IgD-negative memory B cell (primary cell): ENCODE results near the gene CD99L2. TPM values are rescaled to one million over a fixed set of nuclear protein-coding genes. Genes with fewer than 3 reads are reported as not detected.
"Not testable (repeated sequence)": the region's sequence is repeated elsewhere in the genome, so short reads cannot be mapped to it uniquely, and the experiment has no call there.

Experiments
- H3K27ac Mint-ChIP-seq, 3 donors: one replicate each; pipeline ENCODE4 v1.8.0; 2020 to 2022; ENCODE audit warnings: mild to moderate bottlenecking in 3 of 3, mixed read lengths in 3 of 3, moderate library complexity in 1 of 3
- H3K27me3 Mint-ChIP-seq: one replicate; pipeline ENCODE4 v1.8.0; 2021; ENCODE audit warnings: mixed read lengths
- H3K36me3 Mint-ChIP-seq: one replicate; pipeline ENCODE4 v1.8.0; 2020; ENCODE audit warnings: mild to moderate bottlenecking, mixed read lengths
- H3K4me1 Mint-ChIP-seq, 3 donors: one replicate each; pipeline ENCODE4 v1.8.0; 2020 to 2022; ENCODE audit warnings: mixed read lengths in 3 of 3, mild to moderate bottlenecking in 1 of 3
- H3K4me3 Mint-ChIP-seq, 4 donors: one replicate each; pipeline ENCODE4 v1.8.0; 2020 to 2022; ENCODE audit warnings: mild to moderate bottlenecking in 4 of 4, mixed read lengths in 4 of 4, moderate library complexity in 3 of 4
- H3K9me3 Mint-ChIP-seq, 3 donors: one replicate each; pipeline ENCODE4 v1.8.0; 2020 to 2021; ENCODE audit warnings: mixed read lengths in 3 of 3, mild to moderate bottlenecking in 1 of 3
- polyA plus RNA-seq: library from polyadenylated mRNA; unstranded; fragments of 300-500 nt; fragmentation: Illumina TruSeq; gene quantifications from one replicate; pipeline ENCODE4 v1.2.3, GENCODE V29; 2021

Gene CD99L2
- polyA plus RNA-seq, 1 donor from 2014 or later, result 8.9 TPM

DNA sequence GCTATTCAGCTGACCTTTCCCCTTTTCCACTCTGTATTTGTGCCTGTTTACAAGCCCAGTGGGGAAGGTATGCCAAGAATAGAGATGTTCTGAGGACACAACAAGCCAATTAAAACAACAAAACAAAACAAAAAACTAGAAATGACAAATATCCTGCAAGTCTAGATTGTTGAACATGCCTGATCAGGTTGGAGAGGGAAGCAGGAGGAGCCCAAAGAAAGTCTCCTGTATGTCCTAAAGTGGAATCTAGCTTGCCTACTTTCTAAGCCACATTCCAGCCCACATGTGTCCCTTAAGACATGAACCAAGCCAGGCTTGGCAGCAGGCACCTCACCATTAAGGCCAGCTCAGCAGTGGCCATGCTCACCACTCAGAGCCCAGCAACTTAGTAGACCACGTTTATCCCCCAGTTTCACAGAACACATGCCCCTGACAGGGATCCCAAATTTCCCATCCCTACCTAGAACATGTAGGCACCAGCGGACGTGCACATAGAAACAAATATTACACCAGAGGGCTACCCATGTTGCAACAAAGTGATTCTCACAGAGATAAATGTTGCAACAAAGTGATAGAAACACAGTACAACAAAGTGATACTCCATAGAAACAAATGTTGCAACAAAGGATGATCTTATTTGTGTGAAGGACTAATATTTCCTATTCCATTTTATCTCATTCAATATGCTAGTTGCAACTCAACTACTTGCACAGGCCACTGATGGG lies 48.3 kb downstream of the CD99L2 start:
- Mint-ChIP-seq H3K27me3 (peaks cover 2% of the 10 kb centered on the region), H3K9me3 (no peaks in the 10 kb centered on the region), H3K27ac (no peak overlapping the region), H3K36me3 (peaks cover 7% of the 10 kb centered on the region), H3K4me3 (peak overlapping the region in 1 of 4 donors; percentile 23), H3K4me1 (peaks cover 0 to 2% (median 1%) of the 10 kb centered on the region in 3 donors)

GRCh38 chrX:150849486-150849885 lies 49.0 kb downstream of the CD99L2 start:
- peaks cover 2% of the 10 kb centered on the region for H3K27me3 Mint-ChIP-seq
- peaks cover 0 to 2% (median 1%) of the 10 kb centered on the region in 3 donors for H3K4me1 Mint-ChIP-seq
- no peak overlapping the region for H3K27ac Mint-ChIP-seq
- H3K36me3 Mint-ChIP-seq, result peaks cover 7% of the 10 kb centered on the region
- no peaks in the 10 kb centered on the region for H3K9me3 Mint-ChIP-seq
- peak overlapping the region in 1 of 4 donors; percentile 65 for H3K4me3 Mint-ChIP-seq

- Mint-ChIP-seq H3K4me1 (peaks cover 0 to 2% (median 1%) of the 10 kb centered on the region in 3 donors), H3K27me3 (peaks cover 2% of the 10 kb centered on the region), H3K27ac (no peak overlapping the region), H3K36me3 (peaks cover 7% of the 10 kb centered on the region), H3K9me3 (no peaks in the 10 kb centered on the region), H3K4me3 (no peak overlapping the region)
Observed at GRCh38 chrX:150848914-150849365, 49.5 kb downstream of the CD99L2 start.

DNA sequence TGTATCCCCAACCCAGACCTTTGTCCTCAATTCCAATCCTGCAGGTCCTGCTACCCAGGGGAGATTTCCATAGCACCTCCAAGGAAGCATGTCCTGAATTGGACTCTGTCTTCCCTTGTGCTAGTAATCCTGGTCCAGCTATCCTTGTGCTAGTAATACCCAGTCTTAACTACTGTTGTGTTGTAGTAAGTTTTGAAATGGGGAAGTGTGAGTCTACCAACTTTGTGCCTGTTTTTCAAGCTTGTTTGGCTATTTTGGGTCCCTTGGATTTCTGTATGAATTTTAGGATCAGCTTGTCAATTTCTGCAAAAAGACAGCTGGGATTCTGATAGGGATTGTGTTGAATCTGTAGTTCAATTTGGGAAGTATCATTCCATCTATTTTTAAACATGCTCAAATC lies 51.4 kb downstream of the CD99L2 start:
- peaks cover 2% of the 10 kb centered on the region for H3K36me3 Mint-ChIP-seq
- H3K27me3 Mint-ChIP-seq, result no peaks in the 10 kb centered on the region
- H3K27ac Mint-ChIP-seq, result no peak overlapping the region
- H3K4me1 Mint-ChIP-seq, result peaks cover 0 to 2% (median 1%) of the 10 kb centered on the region in 3 donors
- H3K9me3 Mint-ChIP-seq, result no peaks in the 10 kb centered on the region
- no peak overlapping the region for H3K4me3 Mint-ChIP-seq

- Mint-ChIP-seq H3K9me3 (no peaks in the 10 kb centered on the region), H3K4me3 (no peak overlapping the region), H3K4me1 (peaks cover 0 to 2% (median 1%) of the 10 kb centered on the region in 3 donors), H3K36me3 (peaks cover 2% of the 10 kb centered on the region), H3K27me3 (no peaks in the 10 kb centered on the region), H3K27ac (no peak overlapping the region)
Observed at GRCh38 chrX:150846130-150846529, 52.3 kb downstream of the CD99L2 start.

GRCh38 chrX:150845091-150845490 lies 53.4 kb downstream of the CD99L2 start:
- H3K27ac Mint-ChIP-seq, result no peak overlapping the region
- no peaks in the 10 kb centered on the region for H3K9me3 Mint-ChIP-seq
- peaks cover 0 to 1% (median 0%) of the 10 kb centered on the region in 3 donors for H3K4me1 Mint-ChIP-seq
- no peaks in the 10 kb centered on the region for H3K27me3 Mint-ChIP-seq
- H3K4me3 Mint-ChIP-seq, result no peak overlapping the region
- peaks cover 2% of the 10 kb centered on the region for H3K36me3 Mint-ChIP-seq

GRCh38 chrX:150844016-150844415 lies 54.5 kb downstream of the CD99L2 start:
- peaks cover 0 to 1% (median 0%) of the 10 kb centered on the region in 3 donors for H3K4me1 Mint-ChIP-seq
- no peak overlapping the region for H3K4me3 Mint-ChIP-seq
- no peaks in the 10 kb centered on the region for H3K27me3 Mint-ChIP-seq
- H3K36me3 Mint-ChIP-seq, result peaks cover 2% of the 10 kb centered on the region
- no peak overlapping the region for H3K27ac Mint-ChIP-seq
- H3K9me3 Mint-ChIP-seq, result no peaks in the 10 kb centered on the region

- no peaks in the 10 kb centered on the region for H3K9me3 Mint-ChIP-seq
- H3K27ac Mint-ChIP-seq, result no peak overlapping the region
- H3K4me3 Mint-ChIP-seq, result no peak overlapping the region
- no peaks in the 10 kb centered on the region for H3K4me1 Mint-ChIP-seq
- no peaks in the 10 kb centered on the region for H3K27me3 Mint-ChIP-seq
- no peaks in the 10 kb centered on the region for H3K36me3 Mint-ChIP-seq
Observed at GRCh38 chrX:150842198-150842685, 56.2 kb downstream of the CD99L2 start.

DNA sequence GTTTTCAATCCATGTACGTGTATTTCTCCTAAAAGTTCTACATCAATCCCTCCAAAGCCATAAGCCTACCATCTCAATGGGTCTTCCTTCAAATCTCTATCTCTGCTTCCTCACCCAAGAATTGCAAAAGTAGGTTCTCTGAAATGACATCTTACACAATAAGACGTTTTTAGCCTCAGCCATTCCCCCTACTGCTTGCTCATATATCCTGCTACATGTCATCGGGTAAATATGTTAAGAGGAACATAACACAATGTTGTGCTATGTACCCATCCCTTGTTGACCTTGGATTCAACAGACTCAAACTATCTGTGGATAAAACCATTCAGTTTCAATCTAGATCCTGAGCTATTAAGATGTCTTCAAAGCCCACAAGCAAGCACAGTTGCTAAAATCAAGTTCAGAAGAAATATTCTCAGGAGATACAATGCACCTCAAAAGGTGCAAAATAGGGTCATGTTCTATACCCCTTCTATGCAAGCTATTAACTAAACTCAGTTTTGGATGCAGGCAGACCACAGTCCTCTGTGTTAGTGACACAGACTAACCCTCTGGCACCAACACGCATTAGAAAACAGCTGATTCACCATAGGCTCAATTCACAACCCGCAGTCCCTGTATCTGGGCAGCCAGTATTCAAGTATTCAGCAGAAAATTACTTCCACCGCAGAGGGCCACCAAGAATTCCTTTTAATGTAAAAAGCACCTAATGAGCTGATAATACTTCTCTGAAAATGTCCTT lies 56.8 kb downstream of the CD99L2 start:
- Mint-ChIP-seq H3K27me3 (no peaks in the 10 kb centered on the region), H3K4me1 (no peaks in the 10 kb centered on the region), H3K9me3 (peaks cover 0 to 2% (median 0%) of the 10 kb centered on the region in 3 donors), H3K36me3 (no peaks in the 10 kb centered on the region), H3K27ac (no peak overlapping the region), H3K4me3 (no peak overlapping the region)

GRCh38 chrX:150837845-150838244 lies 60.6 kb downstream of the CD99L2 start:
- Mint-ChIP-seq H3K9me3 (peaks cover 2 to 10% (median 9%) of the 10 kb centered on the region in 3 donors), H3K4me1 (no peaks in the 10 kb centered on the region), H3K4me3 (no peak overlapping the region), H3K27me3 (no peaks in the 10 kb centered on the region), H3K27ac (no peak overlapping the region), H3K36me3 (peaks cover 7% of the 10 kb centered on the region)

DNA sequence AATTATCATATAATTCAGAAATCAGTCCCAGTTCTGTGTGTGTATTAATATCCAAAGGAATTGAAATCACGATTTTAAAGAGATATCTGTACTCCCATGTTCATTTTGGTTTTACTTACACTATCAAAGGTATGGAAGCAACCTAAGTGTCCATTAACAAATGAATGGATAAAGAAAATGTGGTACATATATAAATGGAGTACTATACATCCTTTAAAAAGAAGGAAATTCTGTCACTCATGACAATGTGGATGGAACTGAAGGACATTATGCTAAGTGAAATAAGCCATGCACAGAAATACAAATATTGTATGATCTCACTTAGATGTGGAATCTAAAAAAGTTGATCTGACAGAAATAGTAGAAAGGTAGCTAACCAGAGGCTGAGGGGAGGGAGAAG lies 63.8 kb downstream of the CD99L2 start:
- peaks cover 7% of the 10 kb centered on the region for H3K36me3 Mint-ChIP-seq
- no peaks in the 10 kb centered on the region for H3K4me1 Mint-ChIP-seq
- H3K9me3 Mint-ChIP-seq, result peaks cover 2 to 13% (median 9%) of the 10 kb centered on the region in 3 donors
- H3K27ac Mint-ChIP-seq, result no peak overlapping the region
- H3K4me3 Mint-ChIP-seq, result no peak overlapping the region
- no peaks in the 10 kb centered on the region for H3K27me3 Mint-ChIP-seq

- Mint-ChIP-seq H3K4me1 (no peaks in the 10 kb centered on the region), H3K27me3 (no peaks in the 10 kb centered on the region), H3K36me3 (peaks cover 7% of the 10 kb centered on the region), H3K27ac (no peak overlapping the region), H3K9me3 (peaks cover 2 to 13% (median 9%) of the 10 kb centered on the region in 3 donors), H3K4me3 (no peak overlapping the region)
Observed at GRCh38 chrX:150833454-150834056, 64.9 kb downstream of the CD99L2 start.

- Mint-ChIP-seq H3K27me3 (no peaks in the 10 kb centered on the region), H3K27ac (no peak overlapping the region), H3K4me1 (no peaks in the 10 kb centered on the region), H3K9me3 (peaks cover 4 to 12% (median 9%) of the 10 kb centered on the region in 3 donors), H3K36me3 (peaks cover 8% of the 10 kb centered on the region), H3K4me3 (no peak overlapping the region)
Observed at GRCh38 chrX:150831863-150832262, 66.6 kb downstream of the CD99L2 start.

- peaks cover 2 to 7% (median 6%) of the 10 kb centered on the region in 3 donors for H3K9me3 Mint-ChIP-seq
- peaks cover 5% of the 10 kb centered on the region for H3K36me3 Mint-ChIP-seq
- H3K27ac Mint-ChIP-seq, result no peak overlapping the region
- H3K4me1 Mint-ChIP-seq, result no peaks in the 10 kb centered on the region
- H3K4me3 Mint-ChIP-seq, result no peak overlapping the region
- no peaks in the 10 kb centered on the region for H3K27me3 Mint-ChIP-seq
Observed at GRCh38 chrX:150828785-150829184, 69.7 kb downstream of the CD99L2 start.

DNA sequence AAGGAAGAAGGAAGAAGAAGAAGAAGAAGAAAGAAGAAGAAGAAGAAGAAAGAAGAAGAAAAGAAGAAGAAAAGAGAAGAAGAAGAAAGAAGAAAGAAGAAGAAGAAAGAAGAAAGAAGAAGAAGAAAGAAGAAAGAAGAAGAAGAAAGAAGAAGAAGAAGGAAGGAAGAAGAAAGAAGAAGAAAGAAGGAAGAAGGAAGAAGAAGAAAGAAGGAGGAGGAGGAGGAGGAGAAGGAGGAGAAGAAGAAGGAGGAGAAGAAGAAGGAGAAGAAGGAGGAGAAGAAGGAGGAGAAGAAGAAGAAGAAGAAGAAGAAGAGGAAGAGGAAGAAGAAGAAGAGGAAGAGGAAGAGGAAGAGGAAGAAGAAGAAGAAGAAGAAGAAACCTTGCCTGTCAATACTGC lies 74.1 kb downstream of the CD99L2 start:
- not testable (repeated sequence) for H3K27me3 Mint-ChIP-seq, H3K36me3 Mint-ChIP-seq, H3K4me1 Mint-ChIP-seq, H3K27ac Mint-ChIP-seq, H3K4me3 Mint-ChIP-seq
- peaks cover 2 to 16% (median 10%) of the 10 kb centered on the region in 3 donors for H3K9me3 Mint-ChIP-seq
